Right atrium auricular region (tissue), 2 donors: Measurements from ENCODE around the gene LPCAT2. TPM values are rescaled to one million over a fixed set of nuclear protein-coding genes. Genes with fewer than 3 reads are reported as not detected.

Experiments used
- DNase-seq: peaks from one replicate; pipeline ENCODE4 v3.0.0-alpha.2; 2019; ENCODE audit warnings: low spot score
- H3K27ac ChIP-seq, 2 donors: fragments of 200-600 bp; sonication (generic); 1 replicate in 1 of 2; 2 replicates in 1 of 2; pipeline ENCODE4 v1.5.1; 2016 to 2019
- H3K27me3 ChIP-seq, 2 donors: fragments of 200-600 bp; sonication (generic); one replicate each; pipeline versions ENCODE4 v1.5.1 to v1.6.0; 2017 to 2019
- H3K36me3 ChIP-seq: fragments of 200-600 bp; sonication (generic); one replicate; pipeline ENCODE4 v1.5.1; 2016
- H3K4me1 ChIP-seq, 2 donors: fragments of 200-600 bp; sonication (generic); one replicate each; pipeline versions ENCODE4 v1.5.1 to v1.6.0; 2017 to 2019
- H3K4me3 ChIP-seq, 2 donors: fragments of 200-600 bp; sonication (generic); 1 replicate in 1 of 2; 2 replicates in 1 of 2; pipeline ENCODE4 v1.5.1; 2017 to 2019; ENCODE audit warnings: mild to moderate bottlenecking in 1 of 2, moderate library complexity in 1 of 2
- H3K9me3 ChIP-seq, 2 donors: fragments of 200-600 bp; sonication (generic); one replicate each; pipeline ENCODE4 v1.5.1; 2019
- total RNA-seq, 2 donors: library from RNA; depleted of rRNA; stranded (reverse); fragments of >200 nt; gene quantifications; one replicate each; pipeline ENCODE4 v1.1.0, GENCODE V29; 2016
- TF ChIP-seq, protein P1 (sequence below), 2 donors: fragments of 200-600 bp; sonication (generic); IDR thresholded peaks; one replicate each; pipeline ENCODE4 v1.5.1; 2019; ENCODE audit warnings: antibody characterized with exemption in 2 of 2

The LPCAT2 gene
- total RNA-seq, 2 donors from 2014 or later = 5.0 to 9.9 TPM

GRCh38 chr16:55491691-55492090 is 17.2 kb upstream of the LPCAT2 start:
- Histone ChIP-seq H3K36me3 (peaks cover 25% of the 10 kb centered on the region), H3K4me1 (no peaks in the 10 kb centered on the region), H3K9me3 (no peaks in the 10 kb centered on the region), H3K27ac (peak overlapping the region in 1 of 2 donors; percentile 42), H3K4me3 (no peak overlapping the region), H3K27me3 (no peaks in the 10 kb centered on the region)
- TF ChIP-seq, protein P1, sequence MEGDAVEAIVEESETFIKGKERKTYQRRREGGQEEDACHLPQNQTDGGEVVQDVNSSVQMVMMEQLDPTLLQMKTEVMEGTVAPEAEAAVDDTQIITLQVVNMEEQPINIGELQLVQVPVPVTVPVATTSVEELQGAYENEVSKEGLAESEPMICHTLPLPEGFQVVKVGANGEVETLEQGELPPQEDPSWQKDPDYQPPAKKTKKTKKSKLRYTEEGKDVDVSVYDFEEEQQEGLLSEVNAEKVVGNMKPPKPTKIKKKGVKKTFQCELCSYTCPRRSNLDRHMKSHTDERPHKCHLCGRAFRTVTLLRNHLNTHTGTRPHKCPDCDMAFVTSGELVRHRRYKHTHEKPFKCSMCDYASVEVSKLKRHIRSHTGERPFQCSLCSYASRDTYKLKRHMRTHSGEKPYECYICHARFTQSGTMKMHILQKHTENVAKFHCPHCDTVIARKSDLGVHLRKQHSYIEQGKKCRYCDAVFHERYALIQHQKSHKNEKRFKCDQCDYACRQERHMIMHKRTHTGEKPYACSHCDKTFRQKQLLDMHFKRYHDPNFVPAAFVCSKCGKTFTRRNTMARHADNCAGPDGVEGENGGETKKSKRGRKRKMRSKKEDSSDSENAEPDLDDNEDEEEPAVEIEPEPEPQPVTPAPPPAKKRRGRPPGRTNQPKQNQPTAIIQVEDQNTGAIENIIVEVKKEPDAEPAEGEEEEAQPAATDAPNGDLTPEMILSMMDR (IDR thresholded peaks at IDR 0.05) = no peak
- peak; percentile 54 for DNase-seq

DNA sequence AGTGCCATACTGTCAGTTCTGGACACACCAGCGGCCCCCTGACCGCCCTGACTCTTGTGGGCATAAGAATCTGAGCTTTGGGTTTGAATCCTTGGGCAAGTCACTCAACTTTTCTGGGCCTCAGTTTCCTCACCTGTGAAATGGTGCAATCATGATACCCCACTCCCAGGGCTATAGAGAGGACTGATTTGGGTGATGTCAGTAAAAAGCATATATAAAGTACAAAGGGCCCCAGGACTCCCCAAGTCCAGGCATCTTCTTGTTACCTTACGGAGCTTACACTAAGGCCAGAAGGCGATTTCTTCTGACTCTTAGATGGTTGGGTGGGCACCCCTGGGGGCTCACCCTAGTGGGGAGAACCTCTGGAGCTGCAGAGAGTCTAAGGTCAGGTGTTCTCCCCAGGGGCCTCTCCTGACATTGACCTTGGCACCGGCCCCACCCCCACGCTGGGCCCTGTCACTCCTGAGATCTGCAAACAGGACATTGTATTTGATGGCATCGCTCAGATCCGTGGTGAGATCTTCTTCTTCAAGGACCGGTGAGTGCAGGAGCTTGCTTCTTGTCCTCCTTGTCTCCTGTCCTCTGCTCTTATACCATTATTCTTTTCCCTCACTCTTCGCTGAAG is 16.0 kb upstream of the LPCAT2 start:
- no peak overlapping the region for H3K4me3 ChIP-seq
- TF ChIP-seq, protein P1 (IDR thresholded peaks at IDR 0.05) = no peak
- DNase-seq = peak; percentile 55
- H3K27ac ChIP-seq = no peak overlapping the region
- peaks cover 35% of the 10 kb centered on the region for H3K36me3 ChIP-seq
- no peaks in the 10 kb centered on the region for H3K4me1 ChIP-seq
- H3K27me3 ChIP-seq = no peaks in the 10 kb centered on the region
- H3K9me3 ChIP-seq = no peaks in the 10 kb centered on the region

GRCh38 chr16:55494994-55495421 is 13.9 kb upstream of the LPCAT2 start:
- Histone ChIP-seq H3K4me1 (peaks cover 0 to 5% of the 10 kb centered on the region in 2 donors), H3K27ac (no peak overlapping the region), H3K27me3 (no peaks in the 10 kb centered on the region), H3K36me3 (peaks cover 18% of the 10 kb centered on the region), H3K9me3 (no peaks in the 10 kb centered on the region), H3K4me3 (no peak overlapping the region)
- DNase-seq = peak; percentile 62
- TF ChIP-seq, protein P1 (IDR thresholded peaks at IDR 0.05) = peak in 1 of 2 donors; percentile 64

- Histone ChIP-seq H3K9me3 (no peaks in the 10 kb centered on the region), H3K27ac (no peak overlapping the region), H3K36me3 (peaks cover 18% of the 10 kb centered on the region), H3K4me1 (peaks cover 0 to 12% of the 10 kb centered on the region in 2 donors), H3K27me3 (no peaks in the 10 kb centered on the region), H3K4me3 (no peak overlapping the region)
- no peak for DNase-seq
- TF ChIP-seq, protein P1 (IDR thresholded peaks at IDR 0.05) = no peak
Observed at GRCh38 chr16:55495616-55496289, 13.1 kb upstream of the LPCAT2 start.

DNA sequence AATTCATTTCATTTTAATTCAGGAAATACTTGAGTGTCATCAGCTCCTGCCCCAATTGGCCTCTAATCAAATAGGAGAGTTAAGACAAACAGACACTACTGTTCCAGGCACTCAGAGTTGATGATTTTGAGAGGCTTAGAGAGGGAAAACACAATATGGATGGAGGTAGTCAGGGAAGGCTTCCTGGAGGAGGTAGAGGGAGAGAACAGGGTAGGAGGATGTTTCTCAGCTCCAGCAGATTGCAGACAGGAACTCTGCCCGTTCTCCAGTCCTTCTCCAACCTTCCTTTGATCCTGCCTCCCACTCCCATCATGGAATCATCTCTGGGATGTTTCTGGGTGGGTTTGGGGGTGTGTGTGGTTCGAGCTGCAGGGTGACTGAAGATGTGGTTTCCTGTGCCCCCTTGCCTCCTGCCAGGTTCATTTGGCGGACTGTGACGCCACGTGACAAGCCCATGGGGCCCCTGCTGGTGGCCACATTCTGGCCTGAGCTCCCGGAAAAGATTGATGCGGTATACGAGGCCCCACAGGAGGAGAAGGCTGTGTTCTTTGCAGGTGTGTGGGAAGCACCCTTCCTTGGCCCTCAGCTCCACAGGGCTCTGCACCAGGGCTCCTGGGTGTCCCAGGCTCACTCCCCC is 12.2 kb upstream of the LPCAT2 start:
- H3K4me1 ChIP-seq = peaks cover 0 to 20% of the 10 kb centered on the region in 2 donors
- H3K27ac ChIP-seq = no peak overlapping the region
- H3K36me3 ChIP-seq = peaks cover 18% of the 10 kb centered on the region
- no peak for DNase-seq
- no peaks in the 10 kb centered on the region for H3K9me3 ChIP-seq
- TF ChIP-seq, protein P1 (IDR thresholded peaks at IDR 0.05) = no peak
- no peak overlapping the region for H3K4me3 ChIP-seq
- H3K27me3 ChIP-seq = no peaks in the 10 kb centered on the region
